Neural cell (in vitro differentiated cells): ENCODE data around the gene HOXC12.

Experiments
- EP300 ChIP-seq: fragments of 450-650 bp; conservative IDR thresholded peaks from 2 replicates; pipeline ENCODE4 v1.6.1; 2014; ENCODE audit warnings: antibody characterized with exemption, mild to moderate bottlenecking, moderate library complexity; ENCODE audit not compliant: poor library complexity, severe bottlenecking
- EZH2 ChIP-seq: fragments of 200-600, 300-800 bp; shearing (Covaris generic), sonication (generic); IDR thresholded peaks from 2 replicates; pipeline ENCODE4 v1.6.1; 2014; ENCODE audit warnings: antibody characterized with exemption, low read length, borderline replicate concordance, mild to moderate bottlenecking; ENCODE audit not compliant: insufficient read depth, poor library complexity, severe bottlenecking
- POLR2AphosphoS5 ChIP-seq: IDR thresholded peaks from 2 replicates; pipeline ENCODE4 v1.6.1; 2012
- RAD21 ChIP-seq: fragments of 450-650 bp; conservative IDR thresholded peaks from 2 replicates; pipeline ENCODE4 v1.6.1; 2014; ENCODE audit warnings: antibody characterized with exemption, mild to moderate bottlenecking, moderate library complexity
- SMC3 ChIP-seq: fragments of 450-650 bp; conservative IDR thresholded peaks from 2 replicates; pipeline ENCODE4 v1.6.1; 2014; ENCODE audit warnings: antibody characterized with exemption, mild to moderate bottlenecking, moderate library complexity; ENCODE audit not compliant: poor library complexity
- TAF1 ChIP-seq: IDR thresholded peaks from 2 replicates; pipeline ENCODE4 v1.6.1; 2012; ENCODE audit warnings: low read depth
- TF ChIP-seq, protein P1 (sequence below): IDR thresholded peaks from 2 replicates; pipeline ENCODE4 v1.6.1; 2012; ENCODE audit warnings: borderline replicate concordance
- TF ChIP-seq, protein P2 (sequence below): fragments of 450-650 bp; IDR thresholded peaks from 2 replicates; pipeline ENCODE4 v1.5.1; 2014; ENCODE audit warnings: antibody characterized with exemption, mild to moderate bottlenecking, moderate library complexity; ENCODE audit not compliant: poor library complexity, severe bottlenecking

DNA sequence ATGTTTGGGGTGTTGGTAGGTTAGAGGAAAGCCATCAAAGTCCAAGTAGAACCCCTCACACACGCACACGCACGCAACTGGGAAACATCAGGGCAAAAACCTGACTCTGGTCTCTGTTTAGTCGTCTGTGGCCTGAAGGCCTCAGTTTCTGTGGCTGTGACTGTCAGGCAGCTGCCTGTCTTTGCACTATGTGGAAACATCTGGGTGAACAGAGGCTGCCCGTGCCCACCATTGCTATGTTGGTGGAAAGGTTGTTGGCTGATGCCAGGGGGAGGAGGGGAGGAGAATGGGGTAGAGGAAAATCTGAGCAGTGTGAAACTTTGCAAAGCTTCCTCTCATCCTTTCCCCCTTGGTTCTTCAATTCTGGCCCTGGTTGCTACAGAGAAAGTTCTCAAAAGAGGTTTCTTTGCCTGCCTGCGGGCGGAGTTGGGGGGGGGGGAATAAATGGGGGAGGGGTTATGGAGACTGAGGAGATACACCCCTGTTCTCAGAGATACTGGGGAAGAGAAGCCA is 37.7 kb downstream of the HOXC12 start:
- no peak for TF ChIP-seq POLR2AphosphoS5
- no peak for TF ChIP-seq EP300
- no peak for TF ChIP-seq RAD21
- TF ChIP-seq, protein P1, sequence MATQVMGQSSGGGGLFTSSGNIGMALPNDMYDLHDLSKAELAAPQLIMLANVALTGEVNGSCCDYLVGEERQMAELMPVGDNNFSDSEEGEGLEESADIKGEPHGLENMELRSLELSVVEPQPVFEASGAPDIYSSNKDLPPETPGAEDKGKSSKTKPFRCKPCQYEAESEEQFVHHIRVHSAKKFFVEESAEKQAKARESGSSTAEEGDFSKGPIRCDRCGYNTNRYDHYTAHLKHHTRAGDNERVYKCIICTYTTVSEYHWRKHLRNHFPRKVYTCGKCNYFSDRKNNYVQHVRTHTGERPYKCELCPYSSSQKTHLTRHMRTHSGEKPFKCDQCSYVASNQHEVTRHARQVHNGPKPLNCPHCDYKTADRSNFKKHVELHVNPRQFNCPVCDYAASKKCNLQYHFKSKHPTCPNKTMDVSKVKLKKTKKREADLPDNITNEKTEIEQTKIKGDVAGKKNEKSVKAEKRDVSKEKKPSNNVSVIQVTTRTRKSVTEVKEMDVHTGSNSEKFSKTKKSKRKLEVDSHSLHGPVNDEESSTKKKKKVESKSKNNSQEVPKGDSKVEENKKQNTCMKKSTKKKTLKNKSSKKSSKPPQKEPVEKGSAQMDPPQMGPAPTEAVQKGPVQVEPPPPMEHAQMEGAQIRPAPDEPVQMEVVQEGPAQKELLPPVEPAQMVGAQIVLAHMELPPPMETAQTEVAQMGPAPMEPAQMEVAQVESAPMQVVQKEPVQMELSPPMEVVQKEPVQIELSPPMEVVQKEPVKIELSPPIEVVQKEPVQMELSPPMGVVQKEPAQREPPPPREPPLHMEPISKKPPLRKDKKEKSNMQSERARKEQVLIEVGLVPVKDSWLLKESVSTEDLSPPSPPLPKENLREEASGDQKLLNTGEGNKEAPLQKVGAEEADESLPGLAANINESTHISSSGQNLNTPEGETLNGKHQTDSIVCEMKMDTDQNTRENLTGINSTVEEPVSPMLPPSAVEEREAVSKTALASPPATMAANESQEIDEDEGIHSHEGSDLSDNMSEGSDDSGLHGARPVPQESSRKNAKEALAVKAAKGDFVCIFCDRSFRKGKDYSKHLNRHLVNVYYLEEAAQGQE = no peak
- no peak for TF ChIP-seq EZH2
- TF ChIP-seq, protein P2, sequence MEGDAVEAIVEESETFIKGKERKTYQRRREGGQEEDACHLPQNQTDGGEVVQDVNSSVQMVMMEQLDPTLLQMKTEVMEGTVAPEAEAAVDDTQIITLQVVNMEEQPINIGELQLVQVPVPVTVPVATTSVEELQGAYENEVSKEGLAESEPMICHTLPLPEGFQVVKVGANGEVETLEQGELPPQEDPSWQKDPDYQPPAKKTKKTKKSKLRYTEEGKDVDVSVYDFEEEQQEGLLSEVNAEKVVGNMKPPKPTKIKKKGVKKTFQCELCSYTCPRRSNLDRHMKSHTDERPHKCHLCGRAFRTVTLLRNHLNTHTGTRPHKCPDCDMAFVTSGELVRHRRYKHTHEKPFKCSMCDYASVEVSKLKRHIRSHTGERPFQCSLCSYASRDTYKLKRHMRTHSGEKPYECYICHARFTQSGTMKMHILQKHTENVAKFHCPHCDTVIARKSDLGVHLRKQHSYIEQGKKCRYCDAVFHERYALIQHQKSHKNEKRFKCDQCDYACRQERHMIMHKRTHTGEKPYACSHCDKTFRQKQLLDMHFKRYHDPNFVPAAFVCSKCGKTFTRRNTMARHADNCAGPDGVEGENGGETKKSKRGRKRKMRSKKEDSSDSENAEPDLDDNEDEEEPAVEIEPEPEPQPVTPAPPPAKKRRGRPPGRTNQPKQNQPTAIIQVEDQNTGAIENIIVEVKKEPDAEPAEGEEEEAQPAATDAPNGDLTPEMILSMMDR = no peak
- no peak for TF ChIP-seq SMC3
- no peak for TF ChIP-seq TAF1
